HEK293T (cell line): ENCODE measurements around the gene SCN7A.

Experiments
- CTCF ChIA-PET: fragments of 350-600 bp; formaldehyde crosslinking; extraction: SDS; loops from one replicate; lab custom pipeline; 2021; ENCODE audit warnings: antibody characterized with exemption, inconsistent platforms; lab: Yijun Ruan, JAX
- POLR2A ChIA-PET: fragments of 350-600 bp; formaldehyde crosslinking; extraction: SDS; loops from one replicate; lab custom pipeline; 2020; ENCODE audit warnings: antibody characterized with exemption, inconsistent platforms; lab: Yijun Ruan, JAX
- DNase-seq: peaks from one replicate; pipeline ENCODE4 v3.0.0; 2012; ENCODE audit warnings: mixed read lengths; ENCODE audit errors: extremely low spot score
- ARNT ChIP-seq: fragments of 450-650 bp; IDR thresholded peaks from 2 replicates; pipeline ENCODE4 v1.6.1; 2017; ENCODE audit warnings: mild to moderate bottlenecking
- BHLHE40 ChIP-seq: fragments of 450-650 bp; IDR thresholded peaks from 2 replicates; pipeline ENCODE4 v1.6.1; 2016; ENCODE audit warnings: mild to moderate bottlenecking, moderate library complexity, borderline replicate concordance
- CTBP1 ChIP-seq: fragments of 450-650 bp; IDR thresholded peaks from 2 replicates; pipeline ENCODE4 v1.6.1; 2016; ENCODE audit warnings: borderline replicate concordance
- ELF4 ChIP-seq: fragments of 450-650 bp; IDR thresholded peaks from 2 replicates; pipeline ENCODE4 v1.6.1; 2017; ENCODE audit warnings: antibody characterized with exemption
- FOXA1 ChIP-seq: fragments of 450-650 bp; IDR thresholded peaks from 2 replicates; pipeline ENCODE4 v1.6.1; 2016; ENCODE audit warnings: mild to moderate bottlenecking
- FOXK2 ChIP-seq: fragments of 450-650 bp; IDR thresholded peaks from 2 replicates; pipeline ENCODE4 v1.6.1; 2016; ENCODE audit warnings: mild to moderate bottlenecking
- FOXM1 ChIP-seq: fragments of 450-650 bp; IDR thresholded peaks from 2 replicates; pipeline ENCODE4 v1.6.1; 2017; ENCODE audit warnings: mild to moderate bottlenecking, borderline replicate concordance
- HDGF ChIP-seq: fragments of 450-650 bp; IDR thresholded peaks from 2 replicates; pipeline ENCODE4 v1.6.1; 2017; ENCODE audit warnings: antibody characterized with exemption, borderline replicate concordance
- L3MBTL2 ChIP-seq: fragments of 450-650 bp; conservative IDR thresholded peaks from 2 replicates; pipeline ENCODE4 v1.6.1; 2016; ENCODE audit warnings: mild to moderate bottlenecking
- LEF1 ChIP-seq: fragments of 450-650 bp; IDR thresholded peaks from 2 replicates; pipeline ENCODE4 v1.6.1; 2017; ENCODE audit warnings: mild to moderate bottlenecking, borderline replicate concordance
- NFRKB ChIP-seq: fragments of 450-650 bp; IDR thresholded peaks from 2 replicates; pipeline ENCODE4 v1.6.1; 2016; ENCODE audit warnings: mild to moderate bottlenecking, moderate library complexity
- PKNOX1 ChIP-seq: fragments of 450-650 bp; IDR thresholded peaks from 2 replicates; pipeline ENCODE4 v1.6.1; 2016
- SP1 ChIP-seq: fragments of 450-650 bp; IDR thresholded peaks from 2 replicates; pipeline ENCODE4 v1.6.1; 2017
- SUZ12 ChIP-seq: fragments of 450-650 bp; IDR thresholded peaks from 2 replicates; pipeline ENCODE4 v1.6.1; 2016; ENCODE audit warnings: mild to moderate bottlenecking
- TARDBP ChIP-seq: fragments of 450-650 bp; IDR thresholded peaks from 2 replicates; pipeline ENCODE4 v1.6.1; 2016
- ZNF384 ChIP-seq: fragments of 450-650 bp; IDR thresholded peaks from 2 replicates; pipeline ENCODE4 v1.6.1; 2016

The SCN7A gene

GRCh38 chr2:166454006-166454595, 39.9 kb downstream of the SCN7A start:
- DNase-seq: no peak
- ChIA-PET CTCF (no interaction called here), POLR2A (no interaction called here)
- no peak for TF ChIP-seq ZNF384
- no peak for TF ChIP-seq ELF4
- no peak for TF ChIP-seq LEF1
- TF ChIP-seq TARDBP: no peak
- no peak for TF ChIP-seq L3MBTL2
- TF ChIP-seq SP1: no peak
- TF ChIP-seq SUZ12: no peak
- no peak for TF ChIP-seq ARNT
- TF ChIP-seq CTBP1: no peak
- TF ChIP-seq FOXK2: no peak
- no peak for TF ChIP-seq BHLHE40
- no peak for TF ChIP-seq PKNOX1
- no peak for TF ChIP-seq FOXM1
- TF ChIP-seq HDGF: no peak
- TF ChIP-seq FOXA1: no peak
- no peak for TF ChIP-seq NFRKB

- TF ChIP-seq SP1 (no peak), L3MBTL2 (no peak), ZNF384 (no peak), FOXA1 (no peak), LEF1 (no peak), PKNOX1 (no peak), TARDBP (no peak), HDGF (no peak), SUZ12 (no peak), BHLHE40 (no peak), ELF4 (no peak), NFRKB (no peak), FOXK2 (no peak), ARNT (no peak), FOXM1 (no peak), CTBP1 (no peak)
- CTCF ChIA-PET: no interaction called here
- POLR2A ChIA-PET: no interaction called here
- no peak for DNase-seq
Measured at GRCh38 chr2:166451468-166451867, 42.6 kb downstream of the SCN7A start.

- DNase-seq: no peak
- no peak for TF ChIP-seq NFRKB
- TF ChIP-seq PKNOX1: no peak
- TF ChIP-seq SUZ12: no peak
- no peak for TF ChIP-seq SP1
- TF ChIP-seq FOXM1: no peak
- TF ChIP-seq FOXA1: no peak
- TF ChIP-seq ELF4: no peak
- no peak for TF ChIP-seq BHLHE40
- TF ChIP-seq ZNF384: no peak
- TF ChIP-seq L3MBTL2: no peak
- no peak for TF ChIP-seq CTBP1
- no peak for TF ChIP-seq HDGF
- no peak for TF ChIP-seq LEF1
- CTCF ChIA-PET: no interaction called here
- POLR2A ChIA-PET: no interaction called here
Measured at GRCh38 chr2:166449439-166449838, 44.6 kb downstream of the SCN7A start.

GRCh38 chr2:166448106-166448505, 45.9 kb downstream of the SCN7A start:
- CTCF ChIA-PET: no interaction called here
- POLR2A ChIA-PET: no interaction called here
- no peak for DNase-seq
- no peak for TF ChIP-seq ELF4
- TF ChIP-seq FOXK2: no peak
- TF ChIP-seq LEF1: no peak
- no peak for TF ChIP-seq CTBP1
- no peak for TF ChIP-seq PKNOX1
- no peak for TF ChIP-seq ARNT
- TF ChIP-seq HDGF: no peak
- TF ChIP-seq SP1: no peak
- no peak for TF ChIP-seq SUZ12
- no peak for TF ChIP-seq ZNF384
- TF ChIP-seq L3MBTL2: no peak
- no peak for TF ChIP-seq BHLHE40
- no peak for TF ChIP-seq FOXA1
- no peak for TF ChIP-seq FOXM1
- no peak for TF ChIP-seq NFRKB

- TF ChIP-seq L3MBTL2 (no peak), LEF1 (no peak), HDGF (no peak), FOXK2 (no peak), PKNOX1 (no peak), FOXM1 (no peak), CTBP1 (no peak), ARNT (no peak), ZNF384 (no peak), NFRKB (no peak), BHLHE40 (no peak), FOXA1 (no peak), TARDBP (no peak), SUZ12 (no peak), SP1 (no peak), ELF4 (no peak)
- DNase-seq: no peak
- ChIA-PET CTCF (no interaction called here), POLR2A (no interaction called here)
Measured at GRCh38 chr2:166444306-166444705, 49.7 kb downstream of the SCN7A start.
